ENCODE results near the gene GTF2F2.

GTF2F2 gene

GRCh38 chr13:45269204-45269603 is 148.9 kb downstream of the GTF2F2 start:
- Histone ChIP-seq H3K27me3 (replicated peaks) (no peaks in the 10 kb centered on the region), H3K27ac (no peak overlapping the region), H3K4me3 (ENCODE audit: low read depth, low read length) (no peak overlapping the region), H3K36me3 (replicated peaks) (no peaks in the 10 kb centered on the region)
- in situ Hi-C loops (cut with HindIII; ENCODE audit: low pct_ligation_motif_present, low sequenced_read_pairs), result no loop called here
- peak; percentile 32 for TF ChIP-seq CTCF (IDR thresholded peaks at IDR 0.05; ENCODE audit: low read depth, low read length, missing control alignments)
- peak; percentile 7 for DNase-seq

- Histone ChIP-seq H3K27me3 (replicated peaks) (no peaks in the 10 kb centered on the region), H3K36me3 (replicated peaks) (no peaks in the 10 kb centered on the region), H3K4me3 (ENCODE audit: low read depth, low read length) (no peak overlapping the region), H3K27ac (no peak overlapping the region)
- in situ Hi-C loops (cut with HindIII; ENCODE audit: low pct_ligation_motif_present, low sequenced_read_pairs), result loop anchor here (25.0 kb wide), 1 partner anchor 240 kb away; no protein-coding TSS in a partner anchor
- TF ChIP-seq CTCF (IDR thresholded peaks at IDR 0.05; ENCODE audit: low read depth, low read length, missing control alignments), result no peak
- DNase-seq, result no peak
Measured at GRCh38 chr13:45276913-45277312, 156.6 kb downstream of the GTF2F2 start.

- TF ChIP-seq CTCF (IDR thresholded peaks at IDR 0.05; ENCODE audit: low read depth, low read length, missing control alignments), result no peak
- Histone ChIP-seq H3K4me3 (ENCODE audit: low read depth, low read length) (no peak overlapping the region), H3K27me3 (replicated peaks) (no peaks in the 10 kb centered on the region), H3K27ac (no peak overlapping the region), H3K36me3 (replicated peaks) (no peaks in the 10 kb centered on the region)
- DNase-seq, result no peak
- in situ Hi-C loops (cut with HindIII; ENCODE audit: low pct_ligation_motif_present, low sequenced_read_pairs), result loop anchor here (25.0 kb wide), 1 partner anchor 241 kb away; no protein-coding TSS in a partner anchor
Measured at GRCh38 chr13:45278096-45278645, 157.9 kb downstream of the GTF2F2 start.

DNA sequence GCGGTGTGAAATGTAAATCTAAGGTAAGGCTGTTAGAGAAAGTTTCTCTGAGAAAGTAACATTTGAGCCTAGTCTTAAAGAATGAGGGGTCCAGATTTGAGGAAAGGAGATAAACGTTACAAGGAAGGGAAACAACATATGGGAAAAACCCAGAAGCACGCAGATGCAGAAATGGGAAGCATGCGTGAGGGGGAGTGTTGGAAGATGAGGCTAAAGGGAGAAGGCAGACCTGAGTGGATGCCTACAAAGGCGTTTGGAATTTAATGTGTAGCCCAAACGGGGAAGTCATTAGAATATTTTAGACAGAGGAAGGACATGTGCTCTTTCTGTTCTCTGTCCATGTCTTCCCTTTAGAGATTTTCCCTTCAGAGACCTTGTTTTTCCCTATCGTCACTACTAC is 159.7 kb downstream of the GTF2F2 start:
- DNase-seq, result no peak
- TF ChIP-seq CTCF (IDR thresholded peaks at IDR 0.05; ENCODE audit: low read depth, low read length, missing control alignments), result no peak
- Histone ChIP-seq H3K27ac (no peak overlapping the region), H3K27me3 (replicated peaks) (no peaks in the 10 kb centered on the region), H3K4me3 (ENCODE audit: low read depth, low read length) (no peak overlapping the region), H3K36me3 (replicated peaks) (no peaks in the 10 kb centered on the region)
- in situ Hi-C loops (cut with HindIII; ENCODE audit: low pct_ligation_motif_present, low sequenced_read_pairs), result loop anchor here (25.0 kb wide), 1 partner anchor 243 kb away; no protein-coding TSS in a partner anchor

DNA sequence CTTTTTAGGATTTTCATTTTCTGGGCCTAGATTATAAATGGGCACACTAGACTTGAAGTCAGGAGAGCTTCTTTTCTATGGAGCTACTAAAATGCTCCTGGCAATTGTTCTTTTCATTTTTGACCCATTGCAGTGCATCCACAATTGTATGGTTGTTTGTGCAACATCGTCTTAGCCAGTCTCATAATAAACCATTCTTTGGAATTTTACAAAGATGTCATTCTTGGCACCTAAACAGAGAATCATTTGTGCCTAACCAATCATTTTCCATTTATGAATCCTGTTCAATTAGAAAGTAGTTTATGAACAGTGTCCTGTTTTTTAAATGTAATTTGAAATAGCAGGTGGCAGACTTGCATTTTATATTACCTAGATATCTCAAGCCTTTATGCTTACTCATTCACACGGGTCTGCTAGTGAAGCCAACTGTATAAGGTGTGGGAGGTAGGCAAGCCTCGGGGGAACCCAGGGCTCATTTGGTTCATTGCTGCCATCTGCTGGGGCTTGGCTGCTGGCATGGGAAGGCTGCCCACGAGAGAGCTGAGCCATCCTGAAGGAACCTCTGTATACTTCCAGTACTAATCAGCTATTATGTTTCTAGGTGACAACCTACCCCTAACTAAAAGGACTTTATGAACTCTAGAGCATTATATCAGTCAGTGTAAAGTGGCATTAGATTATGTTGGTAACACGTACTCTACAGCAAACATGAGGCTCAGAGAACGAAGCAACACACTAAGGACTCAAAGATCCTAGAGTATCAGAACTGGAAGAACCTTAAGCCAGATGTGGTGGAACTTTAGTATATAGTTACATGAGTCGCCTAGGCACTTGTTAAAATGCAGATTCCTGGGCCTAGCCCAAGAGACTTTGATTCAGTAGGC is 160.7 kb downstream of the GTF2F2 start:
- in situ Hi-C loops (cut with HindIII; ENCODE audit: low pct_ligation_motif_present, low sequenced_read_pairs), result loop anchor here (25.0 kb wide), 1 partner anchor 244 kb away; no protein-coding TSS in a partner anchor
- H3K27me3 ChIP-seq (replicated peaks), result no peaks in the 10 kb centered on the region
- H3K4me3 ChIP-seq (ENCODE audit: low read depth, low read length), result no peak overlapping the region
- peak; percentile 96 for TF ChIP-seq CTCF (IDR thresholded peaks at IDR 0.05; ENCODE audit: low read depth, low read length, missing control alignments)
- H3K36me3 ChIP-seq (replicated peaks), result no peaks in the 10 kb centered on the region
- DNase-seq, result peak; percentile 70
- H3K27ac ChIP-seq, result no peak overlapping the region
